NT2/D1 (cell line): ENCODE data around the gene TAPT1.

Source experiments
- SUZ12 ChIP-seq: IDR thresholded peaks from 2 replicates; pipeline ENCODE4 v1.6.1; 2011; ENCODE audit not compliant: insufficient read length, insufficient read depth; ENCODE audit errors: extremely low read depth
- YY1 ChIP-seq: IDR thresholded peaks from 2 replicates; pipeline ENCODE4 v1.6.1; 2011; ENCODE audit not compliant: insufficient read length, insufficient read depth

DNA sequence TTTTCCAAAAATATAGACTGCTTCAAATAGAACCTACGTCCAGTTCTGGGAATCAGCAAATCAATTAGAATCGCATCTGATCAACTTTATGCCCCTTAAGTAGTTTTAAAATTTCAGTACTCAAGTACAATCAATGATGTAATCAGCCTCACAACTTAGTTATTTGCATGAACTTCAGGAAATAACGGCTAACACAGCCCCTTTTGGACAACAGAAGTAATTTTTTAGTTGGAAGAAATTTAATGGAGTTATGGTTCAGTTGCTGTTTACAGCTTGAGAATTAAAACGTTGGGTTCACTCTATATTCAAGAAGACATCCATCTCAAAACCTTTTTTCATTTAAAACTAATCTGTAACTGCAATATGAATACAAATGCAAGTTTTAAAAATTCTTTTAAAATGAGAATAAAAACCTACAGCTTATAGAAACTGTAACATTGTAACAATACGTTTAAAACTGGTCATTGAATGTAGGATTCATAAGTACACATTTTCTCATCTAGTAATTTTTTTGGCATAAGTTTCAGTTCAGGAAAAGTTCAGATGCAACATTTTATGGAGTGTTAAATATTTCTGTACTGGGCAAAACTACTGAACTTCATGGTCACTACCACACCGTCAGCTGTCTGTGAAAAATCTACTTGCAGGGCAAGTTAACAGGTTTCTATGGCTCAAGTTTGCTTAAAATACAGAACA, 956 bp downstream of the TAPT1 start:
- TF ChIP-seq SUZ12, result no peak
- no peak for TF ChIP-seq YY1
